Activated CD4-positive, CD25-positive, alpha-beta regulatory T cell treated with anti-CD3 and anti-CD28 coated beads, Interleukin-2, amount 50 U/mL, for 72 hours (primary cell): ENCODE measurements around the gene DUSP11.
A peak's percentile ranks its signal among the peaks of the same experiment; 100 is the strongest.
"Not testable (repeated sequence)": the region's sequence is repeated elsewhere in the genome, so short reads cannot be mapped to it uniquely, and the experiment has no call there.

Experiments
- DNase-seq: peaks from one replicate; pipeline ENCODE4 v3.0.0; 2021

Gene DUSP11

GRCh38 chr2:73770725-73771124 lies 9.2 kb downstream of the DUSP11 start:
- DNase-seq, result no peak

GRCh38 chr2:73766994-73767393 lies 12.9 kb downstream of the DUSP11 start:
- DNase-seq, result no peak

GRCh38 chr2:73766349-73766748 lies 13.6 kb downstream of the DUSP11 start:
- no peak for DNase-seq

GRCh38 chr2:73764945-73765344 lies 15.0 kb downstream of the DUSP11 start:
- no peak for DNase-seq

- no peak for DNase-seq
Measured at GRCh38 chr2:73762571-73762970, 17.3 kb downstream of the DUSP11 start.

GRCh38 chr2:73759904-73760303 lies 20.0 kb downstream of the DUSP11 start:
- no peak for DNase-seq

- no peak for DNase-seq
Measured at GRCh38 chr2:73759285-73759764, 20.6 kb downstream of the DUSP11 start.

- not testable (repeated sequence) for DNase-seq
Measured at GRCh38 chr2:73754332-73754731, 25.6 kb downstream of the DUSP11 start.

- DNase-seq, result no peak
Measured at GRCh38 chr2:73749314-73749713, 30.6 kb downstream of the DUSP11 start.

- no peak for DNase-seq
Measured at GRCh38 chr2:73746877-73747208, 33.1 kb downstream of the DUSP11 start.

GRCh38 chr2:73746015-73746876 lies 33.7 kb downstream of the DUSP11 start:
- DNase-seq, result no peak

GRCh38 chr2:73740767-73741166 lies 39.1 kb downstream of the DUSP11 start:
- no peak for DNase-seq

- DNase-seq, result no peak
Measured at GRCh38 chr2:73739101-73739500, 40.8 kb downstream of the DUSP11 start.

GRCh38 chr2:73736855-73737779 lies 42.8 kb downstream of the DUSP11 start, which contains the start of gene TPRKB:
Gene TPRKB (minus strand): TSS chr2:73737345. CDS start chr2:73734569, 2,776 bp downstream.
- DNase-seq, result peak; percentile 94

- no peak for DNase-seq
Measured at GRCh38 chr2:73736378-73736777, 43.5 kb downstream of the DUSP11 start.

- no peak for DNase-seq
Measured at GRCh38 chr2:73730810-73731209, 49.1 kb downstream of the DUSP11 start.

GRCh38 chr2:73728711-73729110 lies 51.2 kb downstream of the DUSP11 start:
- no peak for DNase-seq

GRCh38 chr2:73728043-73728442 lies 51.9 kb downstream of the DUSP11 start:
- DNase-seq, result no peak

GRCh38 chr2:73726657-73727056 lies 53.2 kb downstream of the DUSP11 start:
- DNase-seq, result not testable (repeated sequence)

- no peak for DNase-seq
Measured at GRCh38 chr2:73718851-73719621, 60.9 kb downstream of the DUSP11 start.

- no peak for DNase-seq
Measured at GRCh38 chr2:73718421-73718820, 61.5 kb downstream of the DUSP11 start.

- DNase-seq, result not testable (repeated sequence)
Measured at GRCh38 chr2:73717695-73718094, 62.2 kb downstream of the DUSP11 start.

- DNase-seq, result no peak
Measured at GRCh38 chr2:73717251-73717606, 62.7 kb downstream of the DUSP11 start.
